Measurements from ENCODE around the gene ORM2.

GRCh38 chr9:114376586-114377445 is 47.1 kb downstream of the ORM2 start:
- TF ChIP-seq CTCF (conservative IDR thresholded peaks at IDR 0.05; ENCODE audit: low read length) = no peak
- TF ChIP-seq EZH2phosphoT487 (IDR thresholded peaks at IDR 0.05; ENCODE audit: borderline replicate concordance) = no peak

Measured in Loucy (cell line).